Measurements from ENCODE around the gene SYNE2. TPM values are rescaled to one million over a fixed set of nuclear protein-coding genes. Genes with fewer than 3 reads are reported as not detected.
A peak's percentile ranks its signal among the peaks of the same experiment; 100 is the strongest.

The SYNE2 gene
- total RNA-seq, 1 experiment from 2014 or later, result 71.1 TPM

- ATAC-seq, result no peak
- Mint-ChIP-seq H3K9me3 (no peaks in the 10 kb centered on the region), H3K4me1 (peaks cover 25% of the 10 kb centered on the region), H3K36me3 (peaks cover 6% of the 10 kb centered on the region; the same call in 1 of the 2 replicates), H3K27ac (no peak overlapping the region), H3K4me3 (no peak overlapping the region), H3K27me3 (ENCODE audit: low read depth) (no peaks in the 10 kb centered on the region)
- ChIA-PET POLR2A (no interaction called here), CTCF (no interaction called here)
- no peak for DNase-seq (ENCODE audit: low spot score)
- TF ChIP-seq MAX (CRISPR knock-in tag; IDR thresholded peaks at IDR 0.05) (no peak), AR (CRISPR knock-in tag; IDR thresholded peaks at IDR 0.05) (no peak), RORB (CRISPR knock-in tag; IDR thresholded peaks at IDR 0.05) (no peak), ERG (CRISPR knock-in tag; IDR thresholded peaks at IDR 0.05) (no peak), ZBTB21 (CRISPR knock-in tag; IDR thresholded peaks at IDR 0.05; ENCODE audit: borderline replicate concordance) (no peak), NR3C1 (CRISPR knock-in tag; conservative IDR thresholded peaks at IDR 0.05; ENCODE audit: low read depth) (no peak)
Observed at GRCh38 chr14:64064447-64064846, 211.6 kb downstream of the SYNE2 start.

- H3K4me3 Mint-ChIP-seq, result no peak overlapping the region
- ATAC-seq (no peak), DNase-seq (ENCODE audit: low spot score) (no peak)
- no peaks in the 10 kb centered on the region for H3K9me3 Mint-ChIP-seq
- ChIA-PET CTCF (interaction anchor here (2.4 kb wide), 1 partner anchor 9 kb away, joined by 7 read pairs; no protein-coding TSS in a partner anchor), POLR2A (no interaction called here)
- no peaks in the 10 kb centered on the region for H3K27me3 Mint-ChIP-seq (ENCODE audit: low read depth)
- H3K27ac Mint-ChIP-seq, result 0 out of 2 replicates have a peak overlapping the region, but pooled peaks have one; percentile 61
- H3K36me3 Mint-ChIP-seq, result peaks cover 36% of the 10 kb centered on the region
- H3K4me1 Mint-ChIP-seq, result peaks cover 4% of the 10 kb centered on the region
- TF ChIP-seq MXD4 (CRISPR knock-in tag; IDR thresholded peaks at IDR 0.05; ENCODE audit: borderline replicate concordance), result no peak
- no peak for TF ChIP-seq FOXP1 (CRISPR knock-in tag; IDR thresholded peaks at IDR 0.05; ENCODE audit: borderline replicate concordance)
- TF ChIP-seq IRF2 (CRISPR knock-in tag; IDR thresholded peaks at IDR 0.05; ENCODE audit: borderline replicate concordance, low read depth), result no peak
- TF ChIP-seq ZNF121 (CRISPR knock-in tag; IDR thresholded peaks at IDR 0.05), result no peak
- no peak for TF ChIP-seq TEAD4 (CRISPR knock-in tag; IDR thresholded peaks at IDR 0.05)
- no peak for TF ChIP-seq ZNF396 (CRISPR knock-in tag; IDR thresholded peaks at IDR 0.05; ENCODE audit: borderline replicate concordance)
- no peak for TF ChIP-seq ARID4B (CRISPR knock-in tag; IDR thresholded peaks at IDR 0.05; ENCODE audit: borderline replicate concordance)
- TF ChIP-seq AFF4 (CRISPR knock-in tag; IDR thresholded peaks at IDR 0.05; ENCODE audit: borderline replicate concordance), result no peak
- no peak for TF ChIP-seq NFYB (CRISPR knock-in tag; conservative IDR thresholded peaks at IDR 0.05; ENCODE audit: low read depth)
- no peak for TF ChIP-seq ZNF671 (CRISPR knock-in tag; IDR thresholded peaks at IDR 0.05)
- TF ChIP-seq JUN (CRISPR knock-in tag; IDR thresholded peaks at IDR 0.05), result no peak
- TF ChIP-seq ATF2 (CRISPR knock-in tag; IDR thresholded peaks at IDR 0.05; ENCODE audit: borderline replicate concordance, low read depth), result no peak
- TF ChIP-seq ZMAT4 (CRISPR knock-in tag; IDR thresholded peaks at IDR 0.05), result no peak
- TF ChIP-seq TP53 (CRISPR knock-in tag; IDR thresholded peaks at IDR 0.05), result no peak
Observed at GRCh38 chr14:64069634-64070359, 217.0 kb downstream of the SYNE2 start.
